Parathyroid adenoma (tissue), 2 donors: ENCODE data around the gene PIM2.

Source experiments
- H2AFZ ChIP-seq: fragments of 300-600 bp; sonication (generic); one replicate; pipeline ENCODE4 v1.7.0; 2017; ENCODE audit warnings: antibody characterized with exemption, mild to moderate bottlenecking
- H3K27ac ChIP-seq: fragments of 300-600 bp; sonication (generic); one replicate; pipeline ENCODE4 v1.7.0; 2017
- H3K27me3 ChIP-seq: fragments of 300-600 bp; sonication (generic); one replicate; pipeline ENCODE4 v1.7.0; 2017; ENCODE audit warnings: low read length; ENCODE audit not compliant: control insufficient read depth, insufficient read depth
- H3K36me3 ChIP-seq: fragments of 300-600 bp; sonication (generic); one replicate; pipeline ENCODE4 v1.7.0; 2017; ENCODE audit warnings: low read length; ENCODE audit not compliant: control insufficient read depth, insufficient read depth
- H3K4me1 ChIP-seq: fragments of 300-600 bp; sonication (generic); one replicate; pipeline ENCODE4 v1.7.0; 2017; ENCODE audit warnings: control low read depth
- H3K4me2 ChIP-seq: fragments of 300-600 bp; sonication (generic); one replicate; pipeline ENCODE4 v1.7.0; 2017; ENCODE audit warnings: low read length
- H3K4me3 ChIP-seq: fragments of 300-600 bp; sonication (generic); one replicate; pipeline ENCODE4 v1.7.0; 2017; ENCODE audit warnings: low read depth, low read length
- H3K79me2 ChIP-seq: fragments of 300-600 bp; sonication (generic); one replicate; pipeline ENCODE4 v1.7.0; 2017; ENCODE audit warnings: control low read depth
- H3K9ac ChIP-seq: fragments of 300-600 bp; sonication (generic); one replicate; pipeline ENCODE4 v1.7.0; 2017; ENCODE audit warnings: mild to moderate bottlenecking
- H3K9me3 ChIP-seq: fragments of 300-600 bp; sonication (generic); one replicate; pipeline ENCODE4 v1.7.0; 2017; ENCODE audit warnings: low read length; ENCODE audit not compliant: control insufficient read depth
- TF ChIP-seq, protein P1 (sequence below): fragments of 300-600 bp; sonication (generic); IDR thresholded peaks from one replicate; pipeline ENCODE4 v1.7.0; 2017; ENCODE audit warnings: antibody characterized with exemption, mild to moderate bottlenecking
- donor health status: primary hyperparathyroidism.

The PIM2 gene

DNA sequence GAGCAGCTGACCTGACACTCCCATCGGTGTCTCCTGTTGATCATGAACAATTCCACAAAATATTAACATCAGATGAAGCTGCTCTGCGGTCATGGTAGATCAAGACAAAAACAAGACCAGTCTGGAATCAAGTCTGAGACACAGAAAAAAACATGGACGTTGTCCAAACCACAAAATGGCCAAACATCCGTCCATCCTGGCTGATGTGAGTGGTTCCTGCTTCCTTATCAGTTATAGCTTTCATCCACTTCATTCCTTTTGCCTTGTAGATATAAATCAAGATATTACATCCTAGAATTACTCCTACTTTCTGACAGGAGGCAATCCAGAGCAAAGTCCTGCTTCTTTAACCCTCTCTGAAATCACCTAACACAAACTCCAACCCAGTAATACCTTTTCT, 54.6 kb downstream of the PIM2 start:
- Histone ChIP-seq H3K9me3 (no peaks in the 10 kb centered on the region), H3K9ac (no peak overlapping the region), H3K36me3 (no peaks in the 10 kb centered on the region), H3K4me1 (no peaks in the 10 kb centered on the region), H3K4me2 (no peak overlapping the region), H2AFZ (no peak overlapping the region), H3K27me3 (no peaks in the 10 kb centered on the region), H3K4me3 (no peak overlapping the region), H3K27ac (no peak overlapping the region), H3K79me2 (no peaks in the 10 kb centered on the region)
- TF ChIP-seq, protein P1, sequence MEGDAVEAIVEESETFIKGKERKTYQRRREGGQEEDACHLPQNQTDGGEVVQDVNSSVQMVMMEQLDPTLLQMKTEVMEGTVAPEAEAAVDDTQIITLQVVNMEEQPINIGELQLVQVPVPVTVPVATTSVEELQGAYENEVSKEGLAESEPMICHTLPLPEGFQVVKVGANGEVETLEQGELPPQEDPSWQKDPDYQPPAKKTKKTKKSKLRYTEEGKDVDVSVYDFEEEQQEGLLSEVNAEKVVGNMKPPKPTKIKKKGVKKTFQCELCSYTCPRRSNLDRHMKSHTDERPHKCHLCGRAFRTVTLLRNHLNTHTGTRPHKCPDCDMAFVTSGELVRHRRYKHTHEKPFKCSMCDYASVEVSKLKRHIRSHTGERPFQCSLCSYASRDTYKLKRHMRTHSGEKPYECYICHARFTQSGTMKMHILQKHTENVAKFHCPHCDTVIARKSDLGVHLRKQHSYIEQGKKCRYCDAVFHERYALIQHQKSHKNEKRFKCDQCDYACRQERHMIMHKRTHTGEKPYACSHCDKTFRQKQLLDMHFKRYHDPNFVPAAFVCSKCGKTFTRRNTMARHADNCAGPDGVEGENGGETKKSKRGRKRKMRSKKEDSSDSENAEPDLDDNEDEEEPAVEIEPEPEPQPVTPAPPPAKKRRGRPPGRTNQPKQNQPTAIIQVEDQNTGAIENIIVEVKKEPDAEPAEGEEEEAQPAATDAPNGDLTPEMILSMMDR: no peak
